Tibial nerve (tissue), 4 donors: Measurements from ENCODE around the gene ARHGAP26.

Experiments used
- CTCF ChIP-seq, 5 experiments: fragments of 200-600 bp in 3 of 5; fragments of 450-650 bp in 2 of 5; sonication (generic) in 3 of 5; IDR thresholded peaks; one replicate each; pipeline ENCODE4 v1.5.1; 2016 to 2019; ENCODE audit warnings: antibody characterized with exemption in 5 of 5, mild to moderate bottlenecking in 3 of 5, moderate library complexity in 2 of 5
- EP300 ChIP-seq, 2 donors: sonication (generic); formaldehyde crosslinking; IDR thresholded peaks; one replicate each; pipeline ENCODE4 v1.6.1; 2017; ENCODE audit warnings: antibody characterized with exemption in 2 of 2, mild to moderate bottlenecking in 1 of 2
- POLR2A ChIP-seq, 2 donors: fragments of 450-650 bp; IDR thresholded peaks; one replicate each; pipeline ENCODE4 v1.6.1; 2017; ENCODE audit warnings: antibody characterized with exemption in 2 of 2, mild to moderate bottlenecking in 2 of 2, moderate library complexity in 2 of 2

- TF ChIP-seq CTCF (IDR thresholded peaks at IDR 0.05), result no peak
- TF ChIP-seq EP300 (IDR thresholded peaks at IDR 0.05), result no peak
- no peak for TF ChIP-seq POLR2A (IDR thresholded peaks at IDR 0.05)
These were observed 417.9 kb downstream of the ARHGAP26 start for GRCh38 chr5:143188083-143188482.
